K562 (cell line): ENCODE results near the gene MBOAT1. TPM values are rescaled to one million over a fixed set of nuclear protein-coding genes. Genes with fewer than 3 reads are reported as not detected.

Source experiments
- BRF1 ChIP-seq: IDR thresholded peaks from 3 replicates; pipeline ENCODE4 v1.6.1; 2011; ENCODE audit warnings: borderline replicate concordance, mild to moderate bottlenecking; ENCODE audit not compliant: insufficient read length; ENCODE audit errors: extremely low read depth
- CAMTA2 ChIP-seq: fragments of 250-450 bp; sonication (Bioruptor Pico); conservative IDR thresholded peaks from 2 replicates; pipeline ENCODE4 v1.5.1; 2022
- CC2D1A ChIP-seq: fragments of 450-650 bp; IDR thresholded peaks from 2 replicates; pipeline ENCODE4 v1.6.1; 2017; ENCODE audit warnings: mild to moderate bottlenecking
- E2F3 ChIP-seq: fragments of 250-450 bp; sonication (Bioruptor Pico); IDR thresholded peaks from 2 replicates; pipeline ENCODE4 v1.4.0; 2020; ENCODE audit warnings: mild to moderate bottlenecking
- ELF2 ChIP-seq: fragments of 250-450 bp; sonication (Bioruptor Pico); IDR thresholded peaks from 2 replicates; pipeline ENCODE4 v1.5.0; 2021; ENCODE audit warnings: mild to moderate bottlenecking
- ERF ChIP-seq: fragments of 450-650 bp; formaldehyde crosslinking; IDR thresholded peaks from 2 replicates; pipeline ENCODE4 v1.4.0; 2020; ENCODE audit warnings: mild to moderate bottlenecking, mixed read lengths
- EZH2 ChIP-seq: IDR thresholded peaks from 2 replicates; pipeline ENCODE4 v1.6.1; 2012; ENCODE audit warnings: low read depth, mild to moderate bottlenecking, inconsistent platforms, low read length, borderline replicate concordance
- HDAC6 ChIP-seq: IDR thresholded peaks from 2 replicates; pipeline ENCODE4 v1.6.1; 2012; ENCODE audit warnings: low read depth, mild to moderate bottlenecking, control low read depth, inconsistent platforms, low read length, moderate library complexity
- HNRNPUL1 ChIP-seq: fragments of 200-400 bp; formaldehyde crosslinking; IDR thresholded peaks from 2 replicates; pipeline ENCODE4 v1.6.1; 2017; ENCODE audit warnings: low read length
- MBD1 ChIP-seq: fragments of 250-450 bp; sonication (Bioruptor Pico); IDR thresholded peaks from 2 replicates; pipeline ENCODE4 v1.8.0; 2022; ENCODE audit warnings: inconsistent platforms
- MED1 ChIP-seq: sonication (generic); formaldehyde crosslinking; IDR thresholded peaks from 2 replicates; pipeline ENCODE4 v1.8.1; 2023; ENCODE audit warnings: missing genetic modification reagents, borderline replicate concordance
- NCOA4 ChIP-seq: fragments of 450-650 bp; IDR thresholded peaks from 2 replicates; pipeline ENCODE4 v1.6.1; 2018; ENCODE audit warnings: mild to moderate bottlenecking; ENCODE audit not compliant: partially characterized antibody
- NCOA6 ChIP-seq: fragments of 450-650 bp; IDR thresholded peaks from 2 replicates; pipeline ENCODE4 v1.6.1; 2017; ENCODE audit warnings: mild to moderate bottlenecking
- NCOR1 ChIP-seq: fragments of 450-650 bp; IDR thresholded peaks from 2 replicates; pipeline ENCODE4 v1.6.1; 2016; ENCODE audit warnings: mild to moderate bottlenecking, moderate library complexity
- PREB ChIP-seq: sonication (generic); formaldehyde crosslinking; IDR thresholded peaks from 2 replicates; pipeline ENCODE4 v1.8.1; 2023; ENCODE audit warnings: mild to moderate bottlenecking, missing genetic modification reagents
- RCOR1 ChIP-seq, 2 experiments: IDR thresholded peaks; 2 replicates each; pipeline ENCODE4 v1.6.1; 2012; ENCODE audit warnings: low read depth in 2 of 2, low read length in 2 of 2, borderline replicate concordance in 1 of 2, improper control_type of control experiment in 1 of 2
- TAL1 ChIP-seq: fragments of 450-650 bp; IDR thresholded peaks from 2 replicates; pipeline ENCODE4 v1.6.1; 2016; ENCODE audit warnings: mild to moderate bottlenecking
- TCF3 ChIP-seq: sonication (generic); formaldehyde crosslinking; IDR thresholded peaks from 2 replicates; pipeline ENCODE4 v1.4.0; 2020; ENCODE audit warnings: mild to moderate bottlenecking, missing genetic modification reagents
- TCF7L2 ChIP-seq: fragments of 150-350 bp; IDR thresholded peaks from 2 replicates; pipeline ENCODE4 v1.6.1; 2016; ENCODE audit warnings: low read depth, mild to moderate bottlenecking, low read length, moderate library complexity
- THRA ChIP-seq: fragments of 450-650 bp; IDR thresholded peaks from 2 replicates; pipeline ENCODE4 v1.6.1; 2017; ENCODE audit warnings: mild to moderate bottlenecking, moderate library complexity
- TOE1 ChIP-seq, 2 experiments: fragments of 450-650 bp in 1 of 2; sonication (generic) in 1 of 2; formaldehyde crosslinking in 1 of 2; IDR thresholded peaks; 2 replicates each; pipeline versions ENCODE4 v1.7.1 to v1.8.0; 2016 to 2022; ENCODE audit warnings: borderline replicate concordance in 2 of 2, mild to moderate bottlenecking in 2 of 2, antibody characterized with exemption in 1 of 2, inconsistent platforms in 1 of 2, low read depth in 1 of 2, missing genetic modification reagents in 1 of 2, moderate library complexity in 1 of 2
- ZNF134 ChIP-seq: fragments of 250-450 bp; sonication (Bioruptor Pico); conservative IDR thresholded peaks from 2 replicates; pipeline ENCODE4 v1.4.0; 2020
- ZNF263 ChIP-seq: sonication (generic); formaldehyde crosslinking; IDR thresholded peaks from 2 replicates; pipeline ENCODE4 v1.8.0; 2022; ENCODE audit warnings: mild to moderate bottlenecking, missing genetic modification reagents, borderline replicate concordance
- ZNF384 ChIP-seq: IDR thresholded peaks from 2 replicates; pipeline ENCODE4 v1.6.1; 2012; ENCODE audit warnings: low read depth, low read length, improper control_type of control experiment
- ZNF551 ChIP-seq: fragments of 250-450 bp; sonication (Bioruptor Pico); IDR thresholded peaks from 2 replicates; pipeline ENCODE4 v1.5.0; 2021; ENCODE audit warnings: mild to moderate bottlenecking, moderate library complexity
- ZNF766 ChIP-seq: fragments of 200-800 bp; sonication (Bioruptor generic); conservative IDR thresholded peaks from 2 replicates; pipeline ENCODE4 v1.6.1; 2016; ENCODE audit warnings: missing genetic modification characterization, missing compliant biosample characterization
- ZNF77 ChIP-seq: fragments of 250-450 bp; sonication (Bioruptor Pico); IDR thresholded peaks from 2 replicates; pipeline ENCODE4 v1.5.0; 2020
- polyA plus RNA-seq, 8 experiments: library from polyadenylated mRNA; depleted of rRNA in 4 of 8; stranded (reverse) in 5 of 8; unstranded in 3 of 8; fragments of >200 nt; fragmentation: Nextera tagmentation in 2 of 8; fragmentation: Illumina TruSeq in 1 of 8; extraction: Ambion mirVana in 2 of 8; extraction: Trizol in 1 of 8; gene quantifications; 2 replicates each; pipeline versions ENCODE4 v1.2.1 to v1.2.3, GENCODE V29; 2011 to 2014; ENCODE audit warnings: inconsistent platforms in 1 of 8, missing spikeins in 1 of 8
- total RNA-seq, 7 experiments: library from RNA; depleted of rRNA in 6 of 7; stranded (reverse); fragments of >200 nt in 6 of 7; fragmentation: Illumina TruSeq in 2 of 7; extraction: Trizol in 2 of 7; gene quantifications; 2 replicates each; pipeline versions ENCODE4 v1.2.1 to v1.2.3, GENCODE V29; 2011 to 2021; ENCODE audit warnings: low replicate concordance in 1 of 7

MBOAT1 gene
- total and polyA plus RNA-seq, 9 of the 15 experiments (the other 6 are each of a cell fraction or from before 2014, with no cell fraction given): 0.13 to 16.5 (median 10.3) TPM

GRCh38 chr6:20212392-20213111, at the start of gene MBOAT1 (continued):
- TF ChIP-seq PREB (CRISPR knock-in tag) (no peak), CAMTA2 (CRISPR knock-in tag) (no peak), TCF7L2 (no peak), MED1 (CRISPR knock-in tag) (no peak), MBD1 (CRISPR knock-in tag) (no peak), NCOA4 (no peak), CC2D1A (no peak), NCOA6 (0 out of 2 replicates have a peak, but pooled peaks have one; percentile 33), ZNF551 (CRISPR knock-in tag) (no peak), TCF3 (CRISPR knock-in tag) (no peak; the same call in 1 of the 2 replicates), TAL1 (no peak), ERF (CRISPR knock-in tag) (peak; percentile 40; the same call in 1 of the 2 replicates), ZNF134 (no peak), ZNF263 (peak; percentile 65; the same call in 1 of the 2 replicates), HDAC6 (no peak), BRF1 (no peak), ELF2 (CRISPR knock-in tag) (no peak), E2F3 (CRISPR knock-in tag) (peak; percentile 82), ZNF766 (CRISPR knock-in tag) (no peak), EZH2 (no peak), THRA (no peak), ZNF77 (CRISPR knock-in tag) (no peak), ZNF384 (no peak), NCOR1 (peak; percentile 35; the same call in 1 of the 2 replicates), RCOR1 (IDR thresholded peaks at IDR 0.05; ENCODE audit: borderline replicate concordance in 1 of 2, low read depth in 2 of 2, low read length in 2 of 2) (peak in 1 of 2 experiments; percentile 59; a peak in 2 of 4 replicates), HNRNPUL1 (no peak), TOE1 (IDR thresholded peaks at IDR 0.05; ENCODE audit: borderline replicate concordance) (no peak), TOE1 (CRISPR knock-in tag; IDR thresholded peaks at IDR 0.05; ENCODE audit: borderline replicate concordance, low read depth) (no peak)
